Spleen (tissue), 7 donors: Measurements from ENCODE around the gene TBC1D22A.

Experiments
- POLR2A ChIP-seq, 3 donors: fragments of 450-650 bp; IDR thresholded peaks; one replicate each; pipeline ENCODE4 v1.5.1; 2017; ENCODE audit warnings: antibody characterized with exemption in 3 of 3, mild to moderate bottlenecking in 1 of 3
- POLR2AphosphoS5 ChIP-seq, 3 donors: sonication (generic); formaldehyde crosslinking; IDR thresholded peaks; one replicate each; pipeline ENCODE4 v1.5.1; 2017; ENCODE audit warnings: antibody characterized with exemption in 3 of 3
- TF ChIP-seq, protein P1 (sequence below), 11 experiments: fragments of 200-600 bp in 7 of 11; fragments of 450-650 bp in 4 of 11; sonication (generic) in 4 of 11; IDR thresholded peaks in 8 of 11; conservative IDR thresholded peaks in 3 of 11; 1 replicate in 7 of 11; 2 replicates in 4 of 11; pipeline versions ENCODE4 v1.4.0 to v1.8.0; 2016 to 2021; ENCODE audit warnings: antibody characterized with exemption in 11 of 11, inconsistent platforms in 4 of 11, mild to moderate bottlenecking in 1 of 11
- donor health status: DM: no; HTN: no; CAD: no; lungs with moderate emphysema.
- donor health status: DM: no; HTN: no; CAD: no.
- donor health status: DM: no; HTN: no; CAD: no.

DNA sequence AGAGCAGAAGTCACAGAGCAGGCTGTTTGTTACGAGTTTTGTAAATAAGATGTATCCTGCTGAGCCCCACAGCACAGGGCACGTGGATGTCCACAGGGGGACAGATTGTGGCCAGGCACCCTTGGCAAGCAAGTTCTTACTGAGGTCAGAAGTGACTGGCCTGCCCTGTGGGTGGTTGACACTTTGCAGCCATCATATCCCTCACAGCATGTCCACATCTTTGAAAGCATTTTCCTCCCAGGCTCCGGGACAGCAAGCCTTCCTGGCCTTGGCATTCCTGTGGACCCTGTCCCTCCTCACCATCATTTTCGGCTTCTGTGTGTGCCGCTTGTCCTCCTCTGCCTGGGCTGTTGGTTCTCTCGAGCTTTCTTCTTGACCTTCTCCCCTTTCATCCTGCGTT is 189.5 kb downstream of the TBC1D22A start:
- TF ChIP-seq, protein P1, sequence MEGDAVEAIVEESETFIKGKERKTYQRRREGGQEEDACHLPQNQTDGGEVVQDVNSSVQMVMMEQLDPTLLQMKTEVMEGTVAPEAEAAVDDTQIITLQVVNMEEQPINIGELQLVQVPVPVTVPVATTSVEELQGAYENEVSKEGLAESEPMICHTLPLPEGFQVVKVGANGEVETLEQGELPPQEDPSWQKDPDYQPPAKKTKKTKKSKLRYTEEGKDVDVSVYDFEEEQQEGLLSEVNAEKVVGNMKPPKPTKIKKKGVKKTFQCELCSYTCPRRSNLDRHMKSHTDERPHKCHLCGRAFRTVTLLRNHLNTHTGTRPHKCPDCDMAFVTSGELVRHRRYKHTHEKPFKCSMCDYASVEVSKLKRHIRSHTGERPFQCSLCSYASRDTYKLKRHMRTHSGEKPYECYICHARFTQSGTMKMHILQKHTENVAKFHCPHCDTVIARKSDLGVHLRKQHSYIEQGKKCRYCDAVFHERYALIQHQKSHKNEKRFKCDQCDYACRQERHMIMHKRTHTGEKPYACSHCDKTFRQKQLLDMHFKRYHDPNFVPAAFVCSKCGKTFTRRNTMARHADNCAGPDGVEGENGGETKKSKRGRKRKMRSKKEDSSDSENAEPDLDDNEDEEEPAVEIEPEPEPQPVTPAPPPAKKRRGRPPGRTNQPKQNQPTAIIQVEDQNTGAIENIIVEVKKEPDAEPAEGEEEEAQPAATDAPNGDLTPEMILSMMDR (IDR thresholded peaks at IDR 0.05 in 8 of 11, conservative IDR thresholded peaks at IDR 0.05 in 3 of 11) = no peak
- no peak for TF ChIP-seq POLR2AphosphoS5 (IDR thresholded peaks at IDR 0.05)
- no peak for TF ChIP-seq POLR2A (IDR thresholded peaks at IDR 0.05)
